ENCODE data around the gene PGP. TPM values are rescaled to one million over a fixed set of nuclear protein-coding genes. Genes with fewer than 3 reads are reported as not detected.

The PGP gene
- total RNA-seq, 4 donors from 2014 or later, result 13.1 to 27.0 (median 23.2) TPM

- DNase-seq (ENCODE audit: low spot score in 2 of 2), result no peak
- H3K27ac ChIP-seq, result no peak overlapping the region
- TF ChIP-seq EP300 (IDR thresholded peaks at IDR 0.05) (no peak), POLR2A (IDR thresholded peaks at IDR 0.05) (no peak)
- TF ChIP-seq, protein P1, sequence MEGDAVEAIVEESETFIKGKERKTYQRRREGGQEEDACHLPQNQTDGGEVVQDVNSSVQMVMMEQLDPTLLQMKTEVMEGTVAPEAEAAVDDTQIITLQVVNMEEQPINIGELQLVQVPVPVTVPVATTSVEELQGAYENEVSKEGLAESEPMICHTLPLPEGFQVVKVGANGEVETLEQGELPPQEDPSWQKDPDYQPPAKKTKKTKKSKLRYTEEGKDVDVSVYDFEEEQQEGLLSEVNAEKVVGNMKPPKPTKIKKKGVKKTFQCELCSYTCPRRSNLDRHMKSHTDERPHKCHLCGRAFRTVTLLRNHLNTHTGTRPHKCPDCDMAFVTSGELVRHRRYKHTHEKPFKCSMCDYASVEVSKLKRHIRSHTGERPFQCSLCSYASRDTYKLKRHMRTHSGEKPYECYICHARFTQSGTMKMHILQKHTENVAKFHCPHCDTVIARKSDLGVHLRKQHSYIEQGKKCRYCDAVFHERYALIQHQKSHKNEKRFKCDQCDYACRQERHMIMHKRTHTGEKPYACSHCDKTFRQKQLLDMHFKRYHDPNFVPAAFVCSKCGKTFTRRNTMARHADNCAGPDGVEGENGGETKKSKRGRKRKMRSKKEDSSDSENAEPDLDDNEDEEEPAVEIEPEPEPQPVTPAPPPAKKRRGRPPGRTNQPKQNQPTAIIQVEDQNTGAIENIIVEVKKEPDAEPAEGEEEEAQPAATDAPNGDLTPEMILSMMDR (IDR thresholded peaks at IDR 0.05), result no peak
- H3K27me3 ChIP-seq, result no peaks in the 10 kb centered on the region
- peaks cover 0 to 5% (median 0%) of the 10 kb centered on the region in 4 donors for H3K4me1 ChIP-seq
- WGBS, 2 donors, result 49 to 53% methylated on average over 15 to 23 of the region's 50 CpGs
- H3K9me3 ChIP-seq, result no peaks in the 10 kb centered on the region
- H3K4me3 ChIP-seq, result no peak overlapping the region
- peaks cover 3 to 45% (median 15%) of the 10 kb centered on the region in 3 donors for H3K36me3 ChIP-seq
These were observed 35.5 kb downstream of the PGP start for GRCh38 chr16:2179107-2179501.

GRCh38 chr16:2178321-2179106, 36.1 kb downstream of the PGP start:
- H3K4me3 ChIP-seq, result no peak overlapping the region
- H3K36me3 ChIP-seq, result peaks cover 3 to 51% (median 21%) of the 10 kb centered on the region in 3 donors
- peaks cover 0 to 5% (median 0%) of the 10 kb centered on the region in 4 donors for H3K4me1 ChIP-seq
- no peak overlapping the region for H3K27ac ChIP-seq
- 21 to 45% methylated on average over 61 to 82 of the region's 106 CpGs for WGBS, 2 donors
- no peaks in the 10 kb centered on the region for H3K9me3 ChIP-seq
- TF ChIP-seq, protein P1 (IDR thresholded peaks at IDR 0.05), result no peak
- TF ChIP-seq POLR2A (IDR thresholded peaks at IDR 0.05) (no peak), EP300 (IDR thresholded peaks at IDR 0.05) (no peak)
- DNase-seq (ENCODE audit: low spot score in 2 of 2), result no peak
- H3K27me3 ChIP-seq, result no peaks in the 10 kb centered on the region

DNA sequence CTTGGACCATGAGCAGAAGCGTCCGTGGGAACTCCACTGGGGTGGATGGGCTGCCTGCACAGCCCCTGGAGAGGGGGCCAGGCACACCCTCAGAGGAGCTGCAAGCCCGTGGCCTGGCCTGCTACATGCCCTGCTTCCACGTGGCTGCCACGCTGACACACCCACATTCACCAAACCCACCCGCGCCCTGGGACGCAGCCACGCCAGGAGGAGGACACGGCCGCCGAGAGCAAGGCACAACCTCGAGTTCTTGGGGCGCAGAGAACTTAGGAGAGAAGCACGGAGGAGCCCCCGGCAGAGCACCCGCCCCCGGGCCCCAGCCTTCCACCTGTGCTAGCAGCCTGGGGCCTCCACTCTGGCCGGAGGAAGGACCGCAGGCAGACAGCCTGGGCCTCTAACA, 37.1 kb downstream of the PGP start:
- DNase-seq (ENCODE audit: low spot score in 2 of 2), result no peak
- TF ChIP-seq, protein P1 (IDR thresholded peaks at IDR 0.05), result no peak
- TF ChIP-seq POLR2A (IDR thresholded peaks at IDR 0.05) (no peak), EP300 (IDR thresholded peaks at IDR 0.05) (no peak)
- H3K27ac ChIP-seq, result no peak overlapping the region
- H3K4me3 ChIP-seq, result no peak overlapping the region
- WGBS, 2 donors, result 93 to 97% methylated on average over 20 of the region's 20 CpGs
- peaks cover 0 to 5% (median 0%) of the 10 kb centered on the region in 4 donors for H3K4me1 ChIP-seq
- no peaks in the 10 kb centered on the region for H3K9me3 ChIP-seq
- peaks cover 3 to 61% (median 28%) of the 10 kb centered on the region in 3 donors for H3K36me3 ChIP-seq
- no peaks in the 10 kb centered on the region for H3K27me3 ChIP-seq

GRCh38 chr16:2177101-2177500, 37.5 kb downstream of the PGP start:
- Histone ChIP-seq H3K9me3 (no peaks in the 10 kb centered on the region), H3K36me3 (peaks cover 3 to 65% (median 28%) of the 10 kb centered on the region in 3 donors)
- TF ChIP-seq, protein P1 (IDR thresholded peaks at IDR 0.05), result no peak
- TF ChIP-seq EP300 (IDR thresholded peaks at IDR 0.05) (no peak), POLR2A (IDR thresholded peaks at IDR 0.05) (no peak)

DNA sequence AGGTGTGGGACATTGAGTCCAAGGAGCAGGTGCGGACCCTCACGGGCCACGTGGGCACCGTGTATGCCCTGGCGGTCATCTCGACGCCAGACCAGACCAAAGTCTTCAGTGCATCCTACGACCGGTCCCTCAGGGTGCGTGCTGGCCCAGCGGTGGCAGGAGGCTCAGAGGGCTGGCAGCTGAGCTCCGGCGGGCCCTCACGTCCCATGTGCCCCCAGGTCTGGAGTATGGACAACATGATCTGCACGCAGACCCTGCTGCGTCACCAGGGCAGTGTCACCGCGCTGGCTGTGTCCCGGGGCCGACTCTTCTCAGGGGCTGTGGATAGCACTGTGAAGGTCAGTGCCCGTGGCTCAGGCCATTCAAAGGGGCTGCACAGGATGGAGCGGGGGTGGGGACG, 38.6 kb downstream of the PGP start:
- peaks cover 0 to 5% (median 0%) of the 10 kb centered on the region in 4 donors for H3K4me1 ChIP-seq
- peaks cover 3 to 76% (median 33%) of the 10 kb centered on the region in 3 donors for H3K36me3 ChIP-seq
- H3K9me3 ChIP-seq, result no peaks in the 10 kb centered on the region
- H3K4me3 ChIP-seq, result no peak overlapping the region
- 92 to 95% methylated on average over 14 to 23 of the region's 23 CpGs for WGBS, 2 donors
- TF ChIP-seq, protein P1 (IDR thresholded peaks at IDR 0.05), result no peak
- TF ChIP-seq EP300 (IDR thresholded peaks at IDR 0.05) (no peak), POLR2A (IDR thresholded peaks at IDR 0.05) (no peak)
- H3K27me3 ChIP-seq, result no peaks in the 10 kb centered on the region
- H3K27ac ChIP-seq, result no peak overlapping the region
- DNase-seq (ENCODE audit: low spot score in 2 of 2), result no peak

More at GRCh38 chr16:2177101-2177500, 37.5 kb downstream of the PGP start:
- no peak overlapping the region for H3K4me3 ChIP-seq
- 88 to 90% methylated on average over 18 of the region's 18 CpGs for WGBS, 2 donors
- H3K27me3 ChIP-seq, result no peaks in the 10 kb centered on the region
- H3K4me1 ChIP-seq, result peaks cover 0 to 5% (median 0%) of the 10 kb centered on the region in 4 donors
- no peak overlapping the region for H3K27ac ChIP-seq
- no peak for DNase-seq (ENCODE audit: low spot score in 2 of 2)
